HL-60 (cell line): ENCODE data around the gene CD163L1.

Experiments used
- GABPA ChIP-seq: IDR thresholded peaks from 2 replicates; pipeline ENCODE4 v1.6.1; 2012; ENCODE audit warnings: low read depth
- POLR2AphosphoS5 ChIP-seq: IDR thresholded peaks from 2 replicates; pipeline ENCODE4 v1.6.1; 2012; ENCODE audit warnings: low read depth
- TF ChIP-seq, protein P1 (sequence below): IDR thresholded peaks from one replicate; pipeline ENCODE4 v1.5.1; 2011; ENCODE audit warnings: low read length, control low read depth, inconsistent platforms; ENCODE audit not compliant: insufficient read depth

- TF ChIP-seq, protein P1, sequence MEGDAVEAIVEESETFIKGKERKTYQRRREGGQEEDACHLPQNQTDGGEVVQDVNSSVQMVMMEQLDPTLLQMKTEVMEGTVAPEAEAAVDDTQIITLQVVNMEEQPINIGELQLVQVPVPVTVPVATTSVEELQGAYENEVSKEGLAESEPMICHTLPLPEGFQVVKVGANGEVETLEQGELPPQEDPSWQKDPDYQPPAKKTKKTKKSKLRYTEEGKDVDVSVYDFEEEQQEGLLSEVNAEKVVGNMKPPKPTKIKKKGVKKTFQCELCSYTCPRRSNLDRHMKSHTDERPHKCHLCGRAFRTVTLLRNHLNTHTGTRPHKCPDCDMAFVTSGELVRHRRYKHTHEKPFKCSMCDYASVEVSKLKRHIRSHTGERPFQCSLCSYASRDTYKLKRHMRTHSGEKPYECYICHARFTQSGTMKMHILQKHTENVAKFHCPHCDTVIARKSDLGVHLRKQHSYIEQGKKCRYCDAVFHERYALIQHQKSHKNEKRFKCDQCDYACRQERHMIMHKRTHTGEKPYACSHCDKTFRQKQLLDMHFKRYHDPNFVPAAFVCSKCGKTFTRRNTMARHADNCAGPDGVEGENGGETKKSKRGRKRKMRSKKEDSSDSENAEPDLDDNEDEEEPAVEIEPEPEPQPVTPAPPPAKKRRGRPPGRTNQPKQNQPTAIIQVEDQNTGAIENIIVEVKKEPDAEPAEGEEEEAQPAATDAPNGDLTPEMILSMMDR, result no peak
- TF ChIP-seq GABPA, result no peak
- TF ChIP-seq POLR2AphosphoS5, result no peak
Observed at GRCh38 chr12:7444076-7444475, at the start of gene CD163L1.
